Activated CD8-positive, alpha-beta T cell treated with anti-CD3 and anti-CD28 coated beads for 36 hours (primary cell): ENCODE measurements around the gene FLACC1. TPM values are rescaled to one million over a fixed set of nuclear protein-coding genes. Genes with fewer than 3 reads are reported as not detected.
"Not testable (repeated sequence)": the region's sequence is repeated elsewhere in the genome, so short reads cannot be mapped to it uniquely, and the experiment has no call there.

Experiments used
- ATAC-seq: fragments of 200-7000 bp; cut with Tn5 transposase; one replicate; pipeline ENCODE4 v1.10.0; 2021; ENCODE audit warnings: mild to moderate bottlenecking, moderate library complexity
- CTCF ChIA-PET: fragments of 350-600 bp; sonication (Branson Sonifier 250); formaldehyde crosslinking; loops from one replicate; lab custom pipeline; 2021; ENCODE audit warnings: antibody characterized with exemption; lab: Charles Lee
- POLR2A ChIA-PET: fragments of 350-600 bp; sonication (Branson Sonifier 250); formaldehyde crosslinking; loops from one replicate; lab custom pipeline; 2021; ENCODE audit warnings: antibody characterized with exemption; lab: Charles Lee
- DNase-seq: peaks from one replicate; pipeline ENCODE4 v3.0.0-alpha.2; 2020
- H3K27ac Mint-ChIP-seq: one replicate; pipeline ENCODE4 v1.8.0; 2021; ENCODE audit warnings: mild to moderate bottlenecking, mixed read lengths
- H3K27me3 Mint-ChIP-seq: one replicate; pipeline ENCODE4 v1.8.0; 2021; ENCODE audit warnings: mixed read lengths
- H3K36me3 Mint-ChIP-seq: one replicate; pipeline ENCODE4 v1.8.0; 2021; ENCODE audit warnings: low read depth, mixed read lengths
- H3K4me1 Mint-ChIP-seq: one replicate; pipeline ENCODE4 v1.8.0; 2021; ENCODE audit warnings: low read depth, mixed read lengths
- H3K4me3 Mint-ChIP-seq: one replicate; pipeline ENCODE4 v1.8.0; 2021; ENCODE audit warnings: mild to moderate bottlenecking, moderate library complexity, mixed read lengths
- H3K9me3 Mint-ChIP-seq: one replicate; pipeline ENCODE4 v1.8.0; 2021; ENCODE audit warnings: mixed read lengths
- intact Hi-C: fragments of 100-400 bp; cut with micrococcal nuclease; formaldehyde crosslinking; loops from one replicate; pipeline ENCODE4 v1.10.0; 2022
- total RNA-seq, 2 experiments: library from RNA; stranded (reverse); gene quantifications; one replicate each; pipeline ENCODE4 v1.2.3, GENCODE V29; 2021
- TF ChIP-seq, protein P1 (sequence below): fragments of 200-600 bp; IDR thresholded peaks from one replicate; pipeline ENCODE4 v1.8.0; 2022; ENCODE audit warnings: antibody characterized with exemption, mild to moderate bottlenecking

Gene FLACC1
- total RNA-seq, 2 experiments from 2014 or later = 0.59 to 0.76 TPM

DNA sequence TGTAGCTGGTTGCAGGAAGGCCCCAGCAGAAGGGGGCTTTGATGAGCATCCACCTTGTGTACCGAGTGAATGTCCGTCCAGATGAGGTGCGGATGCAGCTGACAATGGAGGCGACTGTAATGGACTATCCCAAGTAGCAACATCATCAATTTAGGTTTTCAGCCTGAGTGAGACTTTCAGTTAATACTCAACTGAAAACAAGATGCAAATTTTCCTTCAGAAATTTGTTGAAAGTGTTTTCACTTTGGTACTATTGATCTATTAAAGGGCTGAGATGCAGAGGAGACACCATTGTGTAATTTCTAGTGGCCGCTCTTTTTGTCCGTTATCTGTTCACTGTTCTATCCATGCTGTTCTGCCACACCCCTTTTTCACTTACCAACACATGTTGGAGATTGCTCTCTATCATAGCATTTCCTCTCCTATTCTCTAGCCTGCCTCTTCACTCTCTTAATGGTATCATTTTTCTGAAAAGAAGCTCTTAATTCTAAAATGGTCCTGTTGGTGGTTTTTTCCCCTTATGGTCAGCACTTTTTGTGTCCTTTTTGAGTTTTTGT is 108.8 kb downstream of the FLACC1 start:
- ChIA-PET POLR2A (interaction anchor here (0.8 to 1.2 kb wide), 3 partner anchors 12 to 65 kb away, joined by 3 to 5 read pairs (median 4); partner anchors contain the start of genes CASP10 and CASP8), CTCF (interaction anchor here (1.0 to 2.0 kb wide), 4 partner anchors 12 to 110 kb away, joined by 3 to 7 read pairs (median 5); partner anchors contain the start of gene CASP8)
- intact Hi-C loops = no loop called here
- DNase-seq = no peak
- peaks cover 19% of the 10 kb centered on the region for H3K9me3 Mint-ChIP-seq
- peaks cover 62% of the 10 kb centered on the region for H3K4me1 Mint-ChIP-seq
- no peak overlapping the region for H3K27ac Mint-ChIP-seq
- ATAC-seq = no peak
- no peak overlapping the region for H3K4me3 Mint-ChIP-seq
- TF ChIP-seq, protein P1, sequence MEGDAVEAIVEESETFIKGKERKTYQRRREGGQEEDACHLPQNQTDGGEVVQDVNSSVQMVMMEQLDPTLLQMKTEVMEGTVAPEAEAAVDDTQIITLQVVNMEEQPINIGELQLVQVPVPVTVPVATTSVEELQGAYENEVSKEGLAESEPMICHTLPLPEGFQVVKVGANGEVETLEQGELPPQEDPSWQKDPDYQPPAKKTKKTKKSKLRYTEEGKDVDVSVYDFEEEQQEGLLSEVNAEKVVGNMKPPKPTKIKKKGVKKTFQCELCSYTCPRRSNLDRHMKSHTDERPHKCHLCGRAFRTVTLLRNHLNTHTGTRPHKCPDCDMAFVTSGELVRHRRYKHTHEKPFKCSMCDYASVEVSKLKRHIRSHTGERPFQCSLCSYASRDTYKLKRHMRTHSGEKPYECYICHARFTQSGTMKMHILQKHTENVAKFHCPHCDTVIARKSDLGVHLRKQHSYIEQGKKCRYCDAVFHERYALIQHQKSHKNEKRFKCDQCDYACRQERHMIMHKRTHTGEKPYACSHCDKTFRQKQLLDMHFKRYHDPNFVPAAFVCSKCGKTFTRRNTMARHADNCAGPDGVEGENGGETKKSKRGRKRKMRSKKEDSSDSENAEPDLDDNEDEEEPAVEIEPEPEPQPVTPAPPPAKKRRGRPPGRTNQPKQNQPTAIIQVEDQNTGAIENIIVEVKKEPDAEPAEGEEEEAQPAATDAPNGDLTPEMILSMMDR = no peak
- peaks cover 40% of the 10 kb centered on the region for H3K36me3 Mint-ChIP-seq
- H3K27me3 Mint-ChIP-seq = no peaks in the 10 kb centered on the region

DNA sequence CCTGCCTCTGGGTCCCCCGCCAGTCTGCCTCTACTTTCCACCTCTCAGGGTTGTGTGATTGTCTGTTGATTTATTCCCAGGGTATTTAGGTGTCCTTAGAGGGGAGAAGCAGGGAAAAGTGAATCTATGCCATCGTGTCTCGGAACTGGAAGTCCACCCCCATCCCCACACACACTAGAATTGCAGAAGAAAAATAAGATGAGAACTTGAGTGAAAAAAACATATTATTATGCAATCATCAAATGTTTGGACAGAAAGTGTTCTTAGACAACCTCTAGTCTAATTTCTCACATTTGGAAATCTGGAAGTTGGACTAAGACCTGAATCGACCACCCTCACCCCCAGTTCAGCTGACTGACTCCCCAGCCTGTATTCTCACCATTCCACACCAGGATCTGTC is 110.9 kb downstream of the FLACC1 start:
- POLR2A ChIA-PET = interaction anchor here (1.5 kb wide), 1 partner anchor 13 kb away, joined by 3 read pairs; no protein-coding TSS in a partner anchor
- intact Hi-C loops = no loop called here

DNA sequence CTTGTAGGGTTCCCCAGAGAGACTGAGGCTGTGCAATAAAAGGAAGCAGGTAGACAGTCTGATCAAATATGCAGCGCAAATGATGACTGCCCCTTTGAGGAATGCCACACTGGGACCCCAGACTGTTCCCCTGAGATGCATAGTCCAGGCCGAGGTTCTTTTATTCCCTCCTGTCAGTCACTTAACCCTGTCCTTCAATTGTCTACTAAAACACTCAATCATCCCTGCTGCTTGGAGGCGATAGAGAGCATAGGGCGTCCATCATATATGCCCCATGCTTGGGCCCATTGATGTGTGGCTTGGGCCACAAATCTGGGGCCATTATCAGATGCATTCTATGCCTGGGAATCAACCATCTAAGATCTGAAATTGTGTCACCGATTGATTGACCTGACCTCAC is 112.3 kb downstream of the FLACC1 start:
- H3K9me3 Mint-ChIP-seq = peaks cover 10% of the 10 kb centered on the region
- ChIA-PET POLR2A (interaction anchor here (1.0 to 1.5 kb wide), 3 partner anchors 13 to 457 kb away, joined by 3 to 4 read pairs (median 4); no protein-coding TSS in a partner anchor), CTCF (interaction anchor here (0.8 kb wide), 1 partner anchor 119 kb away, joined by 3 read pairs; no protein-coding TSS in a partner anchor)
- peaks cover 43% of the 10 kb centered on the region for H3K4me1 Mint-ChIP-seq
- TF ChIP-seq, protein P1 = no peak
- H3K4me3 Mint-ChIP-seq = no peak overlapping the region
- H3K36me3 Mint-ChIP-seq = peaks cover 40% of the 10 kb centered on the region
- no peak for ATAC-seq
- no peak for DNase-seq
- H3K27ac Mint-ChIP-seq = peak overlapping the region; percentile 38
- no peaks in the 10 kb centered on the region for H3K27me3 Mint-ChIP-seq
- intact Hi-C loops = no loop called here

More for the DNA sequence above, 110.9 kb downstream of the FLACC1 start:
- peak overlapping the region; percentile 53 for H3K27ac Mint-ChIP-seq
- DNase-seq (no peak), ATAC-seq (no peak)
- TF ChIP-seq, protein P1 = no peak
- no peak overlapping the region for H3K4me3 Mint-ChIP-seq
- peaks cover 39% of the 10 kb centered on the region for H3K36me3 Mint-ChIP-seq
- peaks cover 52% of the 10 kb centered on the region for H3K4me1 Mint-ChIP-seq
- H3K9me3 Mint-ChIP-seq = peaks cover 16% of the 10 kb centered on the region
- no peaks in the 10 kb centered on the region for H3K27me3 Mint-ChIP-seq
- CTCF ChIA-PET = interaction anchor here (0.7 to 1.7 kb wide), 4 partner anchors 9 to 111 kb away, joined by 3 to 5 read pairs (median 4); partner anchors contain the start of gene FLACC1

DNA sequence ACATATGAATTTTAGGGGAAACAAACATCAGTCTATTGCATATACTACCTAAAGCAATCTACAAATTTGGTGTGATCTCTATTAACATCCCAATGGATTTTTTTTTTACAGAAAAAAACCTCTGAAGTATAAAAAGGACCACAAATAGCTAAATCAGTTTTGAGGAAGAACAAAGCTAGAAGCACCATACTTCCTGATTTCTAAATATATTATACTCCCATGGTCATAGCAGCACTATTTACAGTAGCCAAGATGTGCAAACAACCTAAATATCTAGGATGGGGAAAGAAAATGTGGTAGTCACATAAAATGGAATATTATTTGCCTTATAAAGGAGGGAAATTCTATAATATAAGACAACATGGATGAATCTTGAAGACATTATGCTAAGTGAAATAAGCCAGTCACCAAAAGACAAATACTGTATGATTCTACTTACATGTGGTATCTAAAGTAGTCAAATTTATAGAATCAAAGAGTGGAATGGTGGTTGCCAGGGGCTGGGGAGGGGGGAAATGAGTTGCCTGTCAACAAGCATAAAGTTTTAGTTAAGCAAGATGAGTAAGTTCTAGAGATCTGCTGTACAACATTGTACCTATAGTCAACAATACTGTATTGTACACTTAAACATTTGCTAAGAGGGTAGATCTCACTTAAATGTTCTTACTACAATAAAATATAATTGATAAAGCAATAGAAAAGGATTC is 114.4 kb downstream of the FLACC1 start:
- ChIA-PET POLR2A (interaction anchor here (1.0 to 1.3 kb wide), 3 partner anchors 9 to 118 kb away, joined by 3 to 4 read pairs (median 4); no protein-coding TSS in a partner anchor), CTCF (interaction anchor here (1.0 to 1.8 kb wide), 4 partner anchors 10 to 121 kb away, joined by 4 to 11 read pairs (median 6); partner anchors contain the start of gene CASP8)
- H3K9me3 Mint-ChIP-seq = peaks cover 8% of the 10 kb centered on the region
- intact Hi-C loops = no loop called here
- DNase-seq (no peak), ATAC-seq (no peak)
- H3K4me1 Mint-ChIP-seq = peaks cover 38% of the 10 kb centered on the region
- TF ChIP-seq, protein P1 = no peak
- H3K27me3 Mint-ChIP-seq = no peaks in the 10 kb centered on the region
- H3K4me3 Mint-ChIP-seq = no peak overlapping the region
- no peak overlapping the region for H3K27ac Mint-ChIP-seq
- peaks cover 45% of the 10 kb centered on the region for H3K36me3 Mint-ChIP-seq

DNA sequence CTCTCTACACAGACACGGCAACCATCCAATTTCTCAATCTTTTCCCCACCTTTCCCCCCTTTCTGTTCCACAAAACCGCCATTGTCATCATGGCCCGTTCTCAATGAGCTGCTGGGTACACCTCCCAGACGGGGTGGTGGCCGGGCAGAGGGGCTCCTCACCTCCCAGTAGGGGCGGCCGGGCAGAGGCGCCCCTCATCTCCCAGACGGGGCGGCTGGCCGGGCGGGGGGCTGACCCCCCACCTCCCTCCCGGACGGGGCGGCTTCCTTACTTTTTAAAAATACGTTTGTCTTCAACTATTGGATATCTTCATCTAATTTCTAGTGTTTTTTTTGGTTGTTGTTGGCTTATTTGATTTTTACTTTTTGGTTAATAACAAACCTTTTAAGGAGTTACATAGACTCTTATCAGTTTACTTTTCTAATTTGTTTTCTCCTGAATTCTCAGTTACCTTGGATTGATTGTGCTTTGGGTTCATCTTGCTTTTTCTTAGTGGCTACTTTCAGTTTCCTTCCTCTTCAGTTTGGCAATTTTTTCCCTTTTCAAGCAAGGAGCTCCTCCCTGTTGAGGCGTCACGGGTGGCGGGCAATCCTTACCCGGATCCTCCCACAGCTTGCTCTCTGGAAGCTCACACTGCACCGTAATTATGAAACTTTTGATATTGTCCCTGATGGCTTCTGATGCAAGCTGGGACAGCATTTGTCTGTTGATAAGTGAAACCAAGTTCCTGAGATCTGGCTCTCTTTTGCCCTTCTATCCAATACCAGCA is 117.8 kb downstream of the FLACC1 start:
- CTCF ChIA-PET, H3K27me3 Mint-ChIP-seq, DNase-seq, H3K4me3 Mint-ChIP-seq, intact Hi-C loops, H3K9me3 Mint-ChIP-seq, ATAC-seq: not testable (repeated sequence)
- Mint-ChIP-seq H3K4me1 (peaks cover 37% of the 10 kb centered on the region), H3K36me3 (peaks cover 62% of the 10 kb centered on the region), H3K27ac (peak overlapping the region; percentile 47)
- POLR2A ChIA-PET = interaction anchor here (0.7 kb wide), 1 partner anchor 21 kb away, joined by 4 read pairs; the partner anchor contains the start of gene CASP8
